ENCODE data around the gene EHMT1.
A peak's percentile ranks its signal among the peaks of the same experiment; 100 is the strongest.
"Not testable (repeated sequence)": the region's sequence is repeated elsewhere in the genome, so short reads cannot be mapped to it uniquely, and the experiment has no call there.

The EHMT1 gene

GRCh38 chr9:137778336-137778735 is 159.5 kb downstream of the EHMT1 start:
- H3K27ac ChIP-seq, result no peak overlapping the region
- no peak for TF ChIP-seq CTCF (conservative IDR thresholded peaks at IDR 0.05; ENCODE audit: low read depth)
- no peak for DNase-seq (ENCODE audit: low spot score)
- POLR2A ChIA-PET (ENCODE audit: low non-redundant PET), result no interaction called here
- CTCF ChIA-PET, result interaction anchor here (0.6 to 0.7 kb wide), 2 partner anchors 141 to 199 kb away, joined by 3 read pairs; no protein-coding TSS in a partner anchor

- no peak for DNase-seq (ENCODE audit: low spot score)
- POLR2A ChIA-PET (ENCODE audit: low non-redundant PET), result no interaction called here
- TF ChIP-seq CTCF (conservative IDR thresholded peaks at IDR 0.05; ENCODE audit: low read depth), result no peak
- CTCF ChIA-PET, result interaction anchor here (0.7 kb wide), 1 partner anchor 199 kb away, joined by 3 read pairs; no protein-coding TSS in a partner anchor
- H3K27ac ChIP-seq, result no peak overlapping the region
Observed at GRCh38 chr9:137778914-137779313, 160.1 kb downstream of the EHMT1 start.

- CTCF ChIA-PET; H3K27ac ChIP-seq; DNase-seq (ENCODE audit: low spot score); POLR2A ChIA-PET (ENCODE audit: low non-redundant PET): not testable (repeated sequence)
Observed at GRCh38 chr9:137780031-137780430, 161.2 kb downstream of the EHMT1 start.

GRCh38 chr9:137781906-137782585 is 163.2 kb downstream of the EHMT1 start:
- no peak for DNase-seq (ENCODE audit: low spot score)
- H3K27ac ChIP-seq, result no peak overlapping the region
- no peak for TF ChIP-seq CTCF (conservative IDR thresholded peaks at IDR 0.05; ENCODE audit: low read depth)
- ChIA-PET CTCF (no interaction called here), POLR2A (ENCODE audit: low non-redundant PET) (no interaction called here)

GRCh38 chr9:137783521-137783920 is 164.7 kb downstream of the EHMT1 start:
- no peak overlapping the region for H3K27ac ChIP-seq
- CTCF ChIA-PET, result no interaction called here
- POLR2A ChIA-PET (ENCODE audit: low non-redundant PET), result no interaction called here
- no peak for TF ChIP-seq CTCF (conservative IDR thresholded peaks at IDR 0.05; ENCODE audit: low read depth)
- no peak for DNase-seq (ENCODE audit: low spot score)

- no peak for TF ChIP-seq CTCF (conservative IDR thresholded peaks at IDR 0.05; ENCODE audit: low read depth)
- ChIA-PET POLR2A (ENCODE audit: low non-redundant PET) (no interaction called here), CTCF (interaction anchor here (0.6 kb wide), 1 partner anchor 26 kb away, joined by 3 read pairs; no protein-coding TSS in a partner anchor)
- no peak overlapping the region for H3K27ac ChIP-seq
- peak; percentile 17 for DNase-seq (ENCODE audit: low spot score)
Observed at GRCh38 chr9:137784046-137784445, 165.2 kb downstream of the EHMT1 start.

Measured in RWPE1 (cell line).